A549 (cell line): ENCODE results near the gene CCSER1. TPM values are rescaled to one million over a fixed set of nuclear protein-coding genes. Genes with fewer than 3 reads are reported as not detected.

Experiments used
- ATAC-seq, 2 experiments: fragments of 200-7000 bp in 1 of 2; fragments of >200 bp in 1 of 2; cut with Nextera tagmentation in 1 of 2; cut with Tn5 transposase in 1 of 2; 3 replicates each; pipeline versions ENCODE4 v1.8.0 to v1.9.1; 2018 to 2020; ENCODE audit warnings: mild to moderate bottlenecking in 1 of 2, moderate library complexity in 1 of 2
- CTCF ChIA-PET: fragments of 300-600 bp; sonication (Branson Sonifier 250); formaldehyde crosslinking; extraction: SDS; loops from one replicate; lab custom pipeline; 2021; ENCODE audit warnings: antibody characterized with exemption, inconsistent platforms; lab: Yijun Ruan, JAX
- POLR2A ChIA-PET: fragments of 350-600 bp; formaldehyde crosslinking; extraction: SDS; loops from one replicate; lab custom pipeline; 2021; ENCODE audit warnings: antibody characterized with exemption, inconsistent platforms; lab: Yijun Ruan, JAX
- DNase-seq, 2 experiments: peaks; one replicate each; pipeline versions ENCODE4 v3.0.0 to v3.0.0-alpha.2; 2011 to 2016; ENCODE audit warnings: low read depth in 1 of 2, low spot score in 1 of 2
- FAIRE-seq: peaks from 2 replicates; lab custom pipeline; 2011; peaks lifted over from hg19 to GRCh38; lab: Jason Lieb, UNC
- H3K27ac ChIP-seq, 2 experiments: fragments of >200 bp; sonication (Bioruptor Twin); formaldehyde crosslinking; 3 replicates each; pipeline ENCODE4 v1.5.1; 2016 to 2017
- H3K4me1 ChIP-seq: fragments of >200 bp; sonication (Bioruptor Twin); formaldehyde crosslinking; 3 replicates; pipeline ENCODE4 v1.6.1; 2016
- H3K4me2 ChIP-seq: fragments of >200 bp; sonication (Bioruptor Twin); formaldehyde crosslinking; 3 replicates; pipeline ENCODE4 v1.6.1; 2016
- H3K4me3 ChIP-seq: fragments of >200 bp; sonication (Bioruptor Twin); formaldehyde crosslinking; 3 replicates; pipeline ENCODE4 v1.5.1; 2016
- H3K9me3 ChIP-seq: fragments of >200 bp; sonication (Bioruptor Twin); formaldehyde crosslinking; 3 replicates; pipeline ENCODE4 v1.6.1; 2016
- CBX2 ChIP-seq: fragments of 200-600 bp; sonication (generic); IDR thresholded peaks from 2 replicates; pipeline ENCODE4 v1.6.1; 2016; ENCODE audit warnings: low read depth, mild to moderate bottlenecking, borderline replicate concordance
- EHF ChIP-seq: fragments of 250-450 bp; sonication (Bioruptor Pico); IDR thresholded peaks from 2 replicates; pipeline ENCODE4 v1.5.0; 2020; ENCODE audit warnings: mild to moderate bottlenecking
- EP300 ChIP-seq, 2 experiments: fragments of >200 bp; sonication (Bioruptor Twin); formaldehyde crosslinking; IDR thresholded peaks; 2 replicates in 1 of 2; 3 replicates in 1 of 2; pipeline ENCODE4 v1.6.1; 2016 to 2017
- FOSL2 ChIP-seq, 2 experiments: fragments of 450-650 bp in 1 of 2; fragments of >200 bp in 1 of 2; sonication (Bioruptor Twin) in 1 of 2; formaldehyde crosslinking; IDR thresholded peaks; 2 replicates each; pipeline versions ENCODE4 v1.5.0 to v1.6.1; 2016 to 2020; ENCODE audit warnings: mild to moderate bottlenecking in 1 of 2, moderate library complexity in 1 of 2
- HDAC2 ChIP-seq: fragments of 200-600 bp; sonication (generic); IDR thresholded peaks from 2 replicates; pipeline ENCODE4 v1.6.1; 2016
- MYC ChIP-seq: IDR thresholded peaks from 2 replicates; pipeline ENCODE4 v1.6.1; 2012; ENCODE audit warnings: mild to moderate bottlenecking, inconsistent platforms, low read length, improper control_type of control experiment, borderline replicate concordance
- NFE2L2 ChIP-seq: fragments of 150-350 bp; conservative IDR thresholded peaks from 2 replicates; pipeline ENCODE4 v1.6.1; 2014; ENCODE audit warnings: low read length
- NR3C1 ChIP-seq: fragments of >200 bp; sonication (Bioruptor Twin); formaldehyde crosslinking; IDR thresholded peaks from 3 replicates; pipeline ENCODE4 v1.6.1; 2017
- RAD21 ChIP-seq, 2 experiments: fragments of >200 bp in 1 of 2; sonication (Bioruptor Twin) in 1 of 2; formaldehyde crosslinking in 1 of 2; IDR thresholded peaks in 1 of 2; conservative IDR thresholded peaks in 1 of 2; 2 replicates in 1 of 2; 3 replicates in 1 of 2; pipeline ENCODE4 v1.6.1; 2012 to 2018; ENCODE audit warnings: inconsistent platforms in 1 of 2
- RFX5 ChIP-seq: fragments of 450-650 bp; IDR thresholded peaks from 2 replicates; pipeline ENCODE4 v1.7.1; 2014; ENCODE audit warnings: antibody characterized with exemption, mild to moderate bottlenecking, moderate library complexity
- RNF2 ChIP-seq: fragments of 200-600 bp; sonication (generic); IDR thresholded peaks from 2 replicates; pipeline ENCODE4 v1.6.1; 2016; ENCODE audit warnings: low read depth, mild to moderate bottlenecking, antibody characterized with exemption, moderate library complexity, borderline replicate concordance
- SMC3 ChIP-seq: fragments of >200 bp; sonication (Bioruptor Twin); formaldehyde crosslinking; IDR thresholded peaks from 3 replicates; pipeline ENCODE4 v1.6.1; 2018; ENCODE audit warnings: inconsistent platforms
- WGBS: methylation state at CpG from one replicate; pipeline ENCODE4 v1.1.6; 2017; ENCODE audit errors: missing lambda C conversion rate; 5-methylcytosine and 5-hydroxymethylcytosine counted together
- polyA plus RNA-seq, 4 experiments: library from polyadenylated mRNA; depleted of rRNA in 3 of 4; stranded (reverse); fragments of >200 nt; fragmentation: RNase III in 1 of 4; extraction: RNeasy Plus Mini Kit Qiagen cat#74134 plus additional on column Dnase treatment in 1 of 4; gene quantifications; 2 replicates in 3 of 4; 3 replicates in 1 of 4; pipeline ENCODE4 v1.2.3, GENCODE V29; 2011 to 2017
- TF ChIP-seq, protein P1 (sequence below): fragments of 250-450 bp; sonication (Bioruptor Pico); IDR thresholded peaks from 2 replicates; pipeline ENCODE4 v1.5.0; 2021; ENCODE audit warnings: mild to moderate bottlenecking, moderate library complexity, borderline replicate concordance
- TF ChIP-seq, protein P2 (sequence below): fragments of >200 bp; sonication (Bioruptor Twin); formaldehyde crosslinking; IDR thresholded peaks from 3 replicates; pipeline ENCODE4 v1.5.1; 2016
- TF ChIP-seq, protein P3 (sequence below): IDR thresholded peaks from 2 replicates; pipeline ENCODE4 v1.6.1; 2012
- TF ChIP-seq, protein P4 (sequence below): fragments of 200-600 bp; sonication (generic); IDR thresholded peaks from 2 replicates; pipeline ENCODE4 v1.6.1; 2016; ENCODE audit warnings: antibody characterized with exemption, mild to moderate bottlenecking, moderate library complexity

The CCSER1 gene
- polyA plus RNA-seq, 2 of the 4 experiments (the other 2 are of a cell fraction) = 0.06 TPM; not detected in 1

DNA sequence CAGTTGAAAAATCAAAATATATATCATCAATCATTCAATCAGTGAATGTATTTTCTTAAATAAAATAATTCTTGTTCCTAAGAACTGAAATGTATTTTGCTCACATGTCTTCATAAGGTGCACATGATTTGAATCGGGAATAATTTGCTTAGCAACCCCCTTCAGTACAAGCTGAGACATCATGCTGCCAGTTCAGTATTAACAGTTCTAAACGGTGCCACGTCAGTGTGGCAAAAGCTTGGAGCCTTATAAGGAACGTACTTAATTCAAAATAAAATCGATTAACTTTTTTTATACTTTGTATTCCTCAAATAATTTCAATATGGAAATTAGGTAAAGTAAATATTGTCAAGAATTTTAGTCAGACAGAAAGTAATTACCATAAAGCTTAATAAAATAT is 287.9 kb downstream of the CCSER1 start:
- ATAC-seq (no peak), FAIRE-seq (no peak), DNase-seq (no peak)
- CTCF ChIA-PET = no interaction called here
- H3K4me1 ChIP-seq = no peaks in the 10 kb centered on the region
- H3K4me2 ChIP-seq = no peak overlapping the region
- H3K4me3 ChIP-seq = no peak overlapping the region
- POLR2A ChIA-PET = no interaction called here
- no peaks in the 10 kb centered on the region for H3K9me3 ChIP-seq
- H3K27ac ChIP-seq = no peak overlapping the region
- TF ChIP-seq MYC = no peak
- TF ChIP-seq HDAC2 = no peak
- TF ChIP-seq, protein P1, sequence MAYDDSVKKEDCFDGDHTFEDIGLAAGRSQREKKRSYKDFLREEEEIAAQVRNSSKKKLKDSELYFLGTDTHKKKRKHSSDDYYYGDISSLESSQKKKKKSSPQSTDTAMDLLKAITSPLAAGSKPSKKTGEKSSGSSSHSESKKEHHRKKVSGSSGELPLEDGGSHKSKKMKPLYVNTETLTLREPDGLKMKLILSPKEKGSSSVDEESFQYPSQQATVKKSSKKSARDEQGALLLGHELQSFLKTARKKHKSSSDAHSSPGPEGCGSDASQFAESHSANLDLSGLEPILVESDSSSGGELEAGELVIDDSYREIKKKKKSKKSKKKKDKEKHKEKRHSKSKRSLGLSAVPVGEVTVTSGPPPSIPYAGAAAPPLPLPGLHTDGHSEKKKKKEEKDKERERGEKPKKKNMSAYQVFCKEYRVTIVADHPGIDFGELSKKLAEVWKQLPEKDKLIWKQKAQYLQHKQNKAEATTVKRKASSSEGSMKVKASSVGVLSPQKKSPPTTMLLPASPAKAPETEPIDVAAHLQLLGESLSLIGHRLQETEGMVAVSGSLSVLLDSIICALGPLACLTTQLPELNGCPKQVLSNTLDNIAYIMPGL (CRISPR knock-in tag) = no peak
- no peak for TF ChIP-seq FOSL2 (IDR thresholded peaks at IDR 0.05)
- no peak for TF ChIP-seq FOSL2 (CRISPR knock-in tag; IDR thresholded peaks at IDR 0.05)
- 17% methylated on average over 5 of the region's 5 CpGs for whole genome bisulfite sequencing

DNA sequence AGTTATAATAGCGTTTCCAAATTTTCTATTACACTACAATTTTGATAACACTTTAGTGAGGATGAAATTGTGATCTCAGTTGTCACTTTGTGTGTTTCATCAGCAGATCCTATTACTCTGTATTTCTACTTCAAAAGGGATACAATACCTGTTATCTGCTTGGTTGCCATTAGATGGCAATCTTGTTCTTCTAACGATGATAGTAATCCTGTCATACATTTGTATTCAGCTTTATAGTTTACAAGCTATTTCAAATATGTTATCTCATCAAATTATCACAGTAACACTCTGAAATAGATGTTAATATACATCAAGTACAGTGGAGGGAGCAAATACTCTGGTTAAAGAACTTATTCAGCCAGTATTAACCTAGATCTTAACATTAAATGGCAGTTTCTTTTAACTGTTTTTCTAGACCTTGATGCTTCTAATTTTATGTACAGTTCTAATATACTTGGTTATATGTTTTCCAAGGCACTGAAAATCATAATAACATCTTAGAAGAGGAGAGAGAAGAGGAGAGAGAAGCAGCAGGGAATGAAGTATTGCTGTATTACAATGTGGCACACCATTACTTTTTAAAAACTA is 292.0 kb downstream of the CCSER1 start:
- DNase-seq (peak; percentile 33), FAIRE-seq (peak; percentile 39)
- H3K4me1 ChIP-seq = no peaks in the 10 kb centered on the region
- 0% methylated on average over 2 of the region's 2 CpGs for WGBS
- no peak overlapping the region for H3K4me3 ChIP-seq
- POLR2A ChIA-PET = no interaction called here
- no peaks in the 10 kb centered on the region for H3K9me3 ChIP-seq
- TF ChIP-seq RAD21 (conservative IDR thresholded peaks at IDR 0.05 in 1 of 2, IDR thresholded peaks at IDR 0.05 in 1 of 2) (peak; percentile 74 to 77), SMC3 (peak; percentile 61), EHF (CRISPR knock-in tag) (no peak)
- TF ChIP-seq, protein P2, sequence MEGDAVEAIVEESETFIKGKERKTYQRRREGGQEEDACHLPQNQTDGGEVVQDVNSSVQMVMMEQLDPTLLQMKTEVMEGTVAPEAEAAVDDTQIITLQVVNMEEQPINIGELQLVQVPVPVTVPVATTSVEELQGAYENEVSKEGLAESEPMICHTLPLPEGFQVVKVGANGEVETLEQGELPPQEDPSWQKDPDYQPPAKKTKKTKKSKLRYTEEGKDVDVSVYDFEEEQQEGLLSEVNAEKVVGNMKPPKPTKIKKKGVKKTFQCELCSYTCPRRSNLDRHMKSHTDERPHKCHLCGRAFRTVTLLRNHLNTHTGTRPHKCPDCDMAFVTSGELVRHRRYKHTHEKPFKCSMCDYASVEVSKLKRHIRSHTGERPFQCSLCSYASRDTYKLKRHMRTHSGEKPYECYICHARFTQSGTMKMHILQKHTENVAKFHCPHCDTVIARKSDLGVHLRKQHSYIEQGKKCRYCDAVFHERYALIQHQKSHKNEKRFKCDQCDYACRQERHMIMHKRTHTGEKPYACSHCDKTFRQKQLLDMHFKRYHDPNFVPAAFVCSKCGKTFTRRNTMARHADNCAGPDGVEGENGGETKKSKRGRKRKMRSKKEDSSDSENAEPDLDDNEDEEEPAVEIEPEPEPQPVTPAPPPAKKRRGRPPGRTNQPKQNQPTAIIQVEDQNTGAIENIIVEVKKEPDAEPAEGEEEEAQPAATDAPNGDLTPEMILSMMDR = peak; percentile 60
- TF ChIP-seq, all 56 proteins: peak for 3
- CTCF ChIA-PET = interaction anchor here (0.5 to 1.9 kb wide), 7 partner anchors 9 to 1971 kb away, joined by 3 to 8 read pairs (median 3); no protein-coding TSS in a partner anchor
- Histone ChIP-seq H3K27ac (no peak overlapping the region), H3K4me2 (no peak overlapping the region)
- ATAC-seq = peak; percentile 70 to 79; a peak in 4 of 6 replicates

DNA sequence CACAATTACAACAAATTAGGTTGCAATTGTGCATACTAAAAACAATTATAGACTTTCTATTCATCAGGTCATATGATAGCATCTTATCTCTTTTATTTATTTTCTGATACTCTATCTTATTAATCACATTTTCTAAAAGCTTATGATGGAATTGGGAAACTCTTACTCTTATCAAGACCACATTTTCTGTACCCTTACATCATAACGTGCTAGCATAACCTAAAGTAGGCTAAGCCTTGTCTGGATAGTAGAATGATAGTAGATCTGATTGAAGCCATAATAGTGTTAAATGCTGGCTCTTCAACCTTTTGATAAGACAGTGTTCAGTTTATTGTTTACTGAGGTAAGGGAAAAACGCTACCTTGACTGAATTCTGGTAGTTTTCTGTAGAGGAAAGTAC is 294.0 kb downstream of the CCSER1 start:
- TF ChIP-seq NR3C1 = no peak
- TF ChIP-seq, protein P3, sequence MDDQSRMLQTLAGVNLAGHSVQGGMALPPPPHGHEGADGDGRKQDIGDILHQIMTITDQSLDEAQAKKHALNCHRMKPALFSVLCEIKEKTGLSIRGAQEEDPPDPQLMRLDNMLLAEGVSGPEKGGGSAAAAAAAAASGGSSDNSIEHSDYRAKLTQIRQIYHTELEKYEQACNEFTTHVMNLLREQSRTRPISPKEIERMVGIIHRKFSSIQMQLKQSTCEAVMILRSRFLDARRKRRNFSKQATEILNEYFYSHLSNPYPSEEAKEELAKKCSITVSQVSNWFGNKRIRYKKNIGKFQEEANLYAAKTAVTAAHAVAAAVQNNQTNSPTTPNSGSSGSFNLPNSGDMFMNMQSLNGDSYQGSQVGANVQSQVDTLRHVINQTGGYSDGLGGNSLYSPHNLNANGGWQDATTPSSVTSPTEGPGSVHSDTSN = no peak
- H3K27ac ChIP-seq = no peak overlapping the region
- WGBS = 31% methylated on average over 2 of the region's 2 CpGs
- FAIRE-seq = no peak
- ChIA-PET POLR2A (no interaction called here), CTCF (no interaction called here)
- no peak overlapping the region for H3K4me3 ChIP-seq
- no peak overlapping the region for H3K4me2 ChIP-seq
- H3K9me3 ChIP-seq = no peaks in the 10 kb centered on the region
- no peak for ATAC-seq
- H3K4me1 ChIP-seq = no peaks in the 10 kb centered on the region
- DNase-seq = no peak

DNA sequence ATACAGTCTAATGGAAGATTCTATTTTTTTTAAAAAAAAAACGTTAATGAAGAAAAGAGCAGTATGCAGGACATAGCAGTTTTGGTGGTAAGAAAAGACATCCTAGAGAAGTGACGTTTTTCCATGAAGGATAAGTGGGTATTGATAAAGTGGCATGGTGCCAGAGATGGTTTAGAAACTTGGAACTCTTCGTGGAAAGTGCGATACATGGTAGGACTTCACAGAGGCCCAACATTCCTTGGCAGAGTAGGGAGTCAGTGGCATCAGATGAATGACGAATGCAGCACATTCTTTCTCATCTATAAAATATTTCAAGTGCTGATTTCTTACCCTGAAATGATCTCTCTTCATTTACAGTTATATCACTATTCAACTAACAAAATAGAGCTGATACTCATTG is 298.7 kb downstream of the CCSER1 start:
- ChIA-PET CTCF (no interaction called here), POLR2A (no interaction called here)
- 45% methylated on average over 5 of the region's 5 CpGs for WGBS
- H3K9me3 ChIP-seq = no peaks in the 10 kb centered on the region
- H3K4me1 ChIP-seq = no peaks in the 10 kb centered on the region
- no peak overlapping the region for H3K4me3 ChIP-seq
- no peak overlapping the region for H3K4me2 ChIP-seq
- DNase-seq (no peak), FAIRE-seq (no peak), ATAC-seq (no peak)
- no peak overlapping the region for H3K27ac ChIP-seq
- TF ChIP-seq CBX2 (no peak), RNF2 (no peak), NFE2L2 (no peak), EP300 (IDR thresholded peaks at IDR 0.05) (no peak), RFX5 (no peak)
- TF ChIP-seq, protein P1 (CRISPR knock-in tag) = no peak
- TF ChIP-seq, protein P4, sequence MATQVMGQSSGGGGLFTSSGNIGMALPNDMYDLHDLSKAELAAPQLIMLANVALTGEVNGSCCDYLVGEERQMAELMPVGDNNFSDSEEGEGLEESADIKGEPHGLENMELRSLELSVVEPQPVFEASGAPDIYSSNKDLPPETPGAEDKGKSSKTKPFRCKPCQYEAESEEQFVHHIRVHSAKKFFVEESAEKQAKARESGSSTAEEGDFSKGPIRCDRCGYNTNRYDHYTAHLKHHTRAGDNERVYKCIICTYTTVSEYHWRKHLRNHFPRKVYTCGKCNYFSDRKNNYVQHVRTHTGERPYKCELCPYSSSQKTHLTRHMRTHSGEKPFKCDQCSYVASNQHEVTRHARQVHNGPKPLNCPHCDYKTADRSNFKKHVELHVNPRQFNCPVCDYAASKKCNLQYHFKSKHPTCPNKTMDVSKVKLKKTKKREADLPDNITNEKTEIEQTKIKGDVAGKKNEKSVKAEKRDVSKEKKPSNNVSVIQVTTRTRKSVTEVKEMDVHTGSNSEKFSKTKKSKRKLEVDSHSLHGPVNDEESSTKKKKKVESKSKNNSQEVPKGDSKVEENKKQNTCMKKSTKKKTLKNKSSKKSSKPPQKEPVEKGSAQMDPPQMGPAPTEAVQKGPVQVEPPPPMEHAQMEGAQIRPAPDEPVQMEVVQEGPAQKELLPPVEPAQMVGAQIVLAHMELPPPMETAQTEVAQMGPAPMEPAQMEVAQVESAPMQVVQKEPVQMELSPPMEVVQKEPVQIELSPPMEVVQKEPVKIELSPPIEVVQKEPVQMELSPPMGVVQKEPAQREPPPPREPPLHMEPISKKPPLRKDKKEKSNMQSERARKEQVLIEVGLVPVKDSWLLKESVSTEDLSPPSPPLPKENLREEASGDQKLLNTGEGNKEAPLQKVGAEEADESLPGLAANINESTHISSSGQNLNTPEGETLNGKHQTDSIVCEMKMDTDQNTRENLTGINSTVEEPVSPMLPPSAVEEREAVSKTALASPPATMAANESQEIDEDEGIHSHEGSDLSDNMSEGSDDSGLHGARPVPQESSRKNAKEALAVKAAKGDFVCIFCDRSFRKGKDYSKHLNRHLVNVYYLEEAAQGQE = no peak
